ENCODE measurements around the gene KCP.

KCP gene

GRCh38 chr7:128906766-128907559 is 3.5 kb downstream of the KCP start:
- DNase-seq (ENCODE audit: low spot score): peak; percentile 38

- DNase-seq (ENCODE audit: low spot score): no peak
Measured at GRCh38 chr7:128906001-128906765, 4.3 kb downstream of the KCP start.

- peak; percentile 46 for DNase-seq (ENCODE audit: low spot score)
Measured at GRCh38 chr7:128904381-128905197, 5.9 kb downstream of the KCP start.

- peak; percentile 39 for DNase-seq (ENCODE audit: low spot score)
Measured at GRCh38 chr7:128903621-128904361, 6.7 kb downstream of the KCP start.

GRCh38 chr7:128902761-128903585 is 7.5 kb downstream of the KCP start:
- DNase-seq (ENCODE audit: low spot score): no peak

- DNase-seq (ENCODE audit: low spot score): no peak
Measured at GRCh38 chr7:128900237-128900636, 10.3 kb downstream of the KCP start.

GRCh38 chr7:128899392-128899791 is 11.1 kb downstream of the KCP start:
- DNase-seq (ENCODE audit: low spot score): no peak

- no peak for DNase-seq (ENCODE audit: low spot score)
Measured at GRCh38 chr7:128895320-128895719, 15.2 kb downstream of the KCP start.

GRCh38 chr7:128894101-128894440 is 16.4 kb downstream of the KCP start:
- peak; percentile 41 for DNase-seq (ENCODE audit: low spot score)

- DNase-seq (ENCODE audit: low spot score): no peak
Measured at GRCh38 chr7:128893251-128894100, 17.0 kb downstream of the KCP start.

GRCh38 chr7:128892521-128893250 is 17.8 kb downstream of the KCP start:
- no peak for DNase-seq (ENCODE audit: low spot score)

GRCh38 chr7:128891942-128892269 is 18.6 kb downstream of the KCP start:
- no peak for DNase-seq (ENCODE audit: low spot score)

GRCh38 chr7:128891110-128891941 is 19.2 kb downstream of the KCP start:
- DNase-seq (ENCODE audit: low spot score): no peak

- peak; percentile 80 for DNase-seq (ENCODE audit: low spot score)
Measured at GRCh38 chr7:128890306-128891109, 20.0 kb downstream of the KCP start.

- DNase-seq (ENCODE audit: low spot score): peak; percentile 49
Measured at GRCh38 chr7:128889121-128889520, 21.4 kb downstream of the KCP start.

GRCh38 chr7:128888756-128889095 is 21.8 kb downstream of the KCP start:
- DNase-seq (ENCODE audit: low spot score): peak; percentile 46

GRCh38 chr7:128888039-128888755 is 22.3 kb downstream of the KCP start:
- no peak for DNase-seq (ENCODE audit: low spot score)

Measured in ecto neural progenitor cell (in vitro differentiated cells).